HepG2 (cell line): ENCODE results near the gene PEAK3. TPM values are rescaled to one million over a fixed set of nuclear protein-coding genes. Genes with fewer than 3 reads are reported as not detected.

Source experiments
- ATAC-seq: fragments of 200-7000 bp; cut with Tn5 transposase; 3 replicates; pipeline ENCODE4 v1.9.1; 2020; ENCODE audit warnings: mild to moderate bottlenecking, moderate library complexity
- BruUV-seq: library from RNA; stranded (reverse); fragments of 400-500 nt; replicated peaks from 2 replicates; lab custom pipeline; 2021; lab: Mats Ljungman, UMichigan
- CTCF ChIA-PET: fragments of 300-600 bp; formaldehyde crosslinking; extraction: SDS; loops from one replicate; lab custom pipeline; 2021; ENCODE audit warnings: low total read pairs, inconsistent platforms, low intra/inter-chr PET ratio; lab: Yijun Ruan, JAX
- POLR2A ChIA-PET: fragments of 350-600 bp; sonication (Branson Sonifier 250); formaldehyde crosslinking; loops from one replicate; lab custom pipeline; 2020; ENCODE audit warnings: antibody characterized with exemption, inconsistent platforms; lab: Yijun Ruan, JAX
- DNase-seq: peaks from one replicate; pipeline ENCODE4 v3.0.0-alpha.2; 2015; ENCODE audit warnings: low spot score
- FAIRE-seq: peaks from 3 replicates; lab custom pipeline; 2011; peaks lifted over from hg19 to GRCh38; lab: Jason Lieb, UNC
- H2AFZ ChIP-seq: one replicate; pipeline ENCODE4 v1.6.1; 2011; ENCODE audit warnings: low read length, inconsistent platforms
- H3K27ac ChIP-seq: fragments of 300-600 bp; 3 replicates; pipeline ENCODE4 v1.8.0; 2011; ENCODE audit warnings: mixed run types, mild to moderate bottlenecking, mixed read lengths, low read length, inconsistent platforms; ENCODE audit not compliant: insufficient read depth; ENCODE audit errors: extremely low read length
- H3K27me3 ChIP-seq, 2 experiments: fragments of 200-600 bp in 1 of 2; 2 replicates in 1 of 2; 3 replicates in 1 of 2; pipeline versions ENCODE4 v1.6.0 to v1.8.0; 2011; ENCODE audit warnings: low read length in 2 of 2, mild to moderate bottlenecking in 2 of 2, moderate library complexity in 2 of 2, inconsistent platforms in 1 of 2; ENCODE audit not compliant: insufficient read depth in 2 of 2, control insufficient read depth in 1 of 2
- H3K36me3 ChIP-seq, 2 experiments: fragments of 200-600 bp in 1 of 2; replicated peaks in 1 of 2; 2 replicates in 1 of 2; 3 replicates in 1 of 2; pipeline versions ENCODE4 v1.5.1 to v1.8.0; 2011; ENCODE audit warnings: low read length in 2 of 2, inconsistent platforms in 1 of 2; ENCODE audit not compliant: insufficient read depth in 2 of 2, control insufficient read depth in 1 of 2
- H3K4me1 ChIP-seq: 2 replicates; pipeline ENCODE4 v1.5.1; 2012; ENCODE audit warnings: low read length, inconsistent platforms; ENCODE audit not compliant: insufficient read depth
- H3K4me2 ChIP-seq: 2 replicates; pipeline ENCODE4 v1.6.0; 2011; ENCODE audit warnings: low read depth, low read length, inconsistent platforms
- H3K4me3 ChIP-seq, 3 experiments: fragments of 200-600 bp in 1 of 3; sonication (generic), shearing (Covaris generic) in 1 of 3; replicated peaks in 1 of 3; 2 replicates each; pipeline ENCODE4 v1.5.1; 2011 to 2016; ENCODE audit warnings: low read length in 3 of 3, inconsistent platforms in 2 of 3, low read depth in 2 of 3, mild to moderate bottlenecking in 2 of 3, control low read depth in 1 of 3, mixed read lengths in 1 of 3; ENCODE audit not compliant: insufficient read depth in 1 of 3
- H3K79me2 ChIP-seq: one replicate; pipeline ENCODE4 v1.6.1; 2011; ENCODE audit warnings: low read length, inconsistent platforms; ENCODE audit not compliant: insufficient read depth
- H3K9ac ChIP-seq: 2 replicates; pipeline ENCODE4 v1.6.0; 2011; ENCODE audit warnings: mild to moderate bottlenecking, low read depth, low read length, inconsistent platforms; ENCODE audit not compliant: insufficient read depth
- H3K9me3 ChIP-seq: 2 replicates; pipeline ENCODE4 v1.5.1; 2012; ENCODE audit warnings: mild to moderate bottlenecking, low read length
- H4K20me1 ChIP-seq: 2 replicates; pipeline ENCODE4 v1.6.0; 2011; ENCODE audit warnings: inconsistent platforms, mild to moderate bottlenecking, low read length, moderate library complexity; ENCODE audit not compliant: insufficient read depth
- AGO1 ChIP-seq: fragments of 200-400 bp; formaldehyde crosslinking; IDR thresholded peaks from 2 replicates; pipeline ENCODE4 v1.6.1; 2017; ENCODE audit warnings: mild to moderate bottlenecking, low read depth, low read length, moderate library complexity; ENCODE audit not compliant: poor library complexity, severe bottlenecking
- HNRNPL ChIP-seq: fragments of 200-400 bp; formaldehyde crosslinking; IDR thresholded peaks from 2 replicates; pipeline ENCODE4 v1.6.1; 2017; ENCODE audit warnings: mild to moderate bottlenecking, low read depth, low read length
- HNRNPLL ChIP-seq: fragments of 200-400 bp; formaldehyde crosslinking; IDR thresholded peaks from 2 replicates; pipeline ENCODE4 v1.6.1; 2017; ENCODE audit warnings: mild to moderate bottlenecking, low read depth, low read length; ENCODE audit not compliant: poor library complexity, severe bottlenecking
- HOXA3 ChIP-seq: sonication (generic); formaldehyde crosslinking; IDR thresholded peaks from 2 replicates; pipeline ENCODE4 v1.5.0; 2020; ENCODE audit warnings: missing genetic modification reagents
- JDP2 ChIP-seq: sonication (generic); formaldehyde crosslinking; IDR thresholded peaks from 2 replicates; pipeline ENCODE4 v1.8.1; 2022; ENCODE audit warnings: missing genetic modification reagents, borderline replicate concordance
- KDM2A ChIP-seq: sonication (generic); formaldehyde crosslinking; IDR thresholded peaks from 2 replicates; pipeline ENCODE4 v1.4.0; 2020; ENCODE audit warnings: low read depth, missing genetic modification reagents, borderline replicate concordance
- NR2C2 ChIP-seq: sonication (generic); formaldehyde crosslinking; IDR thresholded peaks from 2 replicates; pipeline ENCODE4 v1.4.0; 2020; ENCODE audit warnings: missing genetic modification reagents, mild to moderate bottlenecking, moderate library complexity, borderline replicate concordance
- NR2F6 ChIP-seq, 2 experiments: IDR thresholded peaks; 2 replicates each; pipeline ENCODE4 v1.6.1; 2016; ENCODE audit warnings: antibody characterized with exemption in 1 of 2, mild to moderate bottlenecking in 1 of 2
- POLR2G ChIP-seq: fragments of 200-400 bp; formaldehyde crosslinking; IDR thresholded peaks from 2 replicates; pipeline ENCODE4 v1.6.1; 2018; ENCODE audit warnings: mild to moderate bottlenecking, low read depth, low read length, moderate library complexity
- RARA ChIP-seq: IDR thresholded peaks from 2 replicates; pipeline ENCODE4 v1.6.1; 2016; ENCODE audit warnings: missing genetic modification reagents, missing compliant biosample characterization
- RBFOX2 ChIP-seq: fragments of 200-400 bp; formaldehyde crosslinking; IDR thresholded peaks from 2 replicates; pipeline ENCODE4 v1.6.1; 2017; ENCODE audit warnings: low read depth, mild to moderate bottlenecking, low read length
- RBM22 ChIP-seq: fragments of 200-400 bp; formaldehyde crosslinking; optimal IDR thresholded peaks from 2 replicates; pipeline ENCODE3; 2017; ENCODE audit warnings: mild to moderate bottlenecking, low read length, moderate library complexity
- RFX5 ChIP-seq: IDR thresholded peaks from 2 replicates; pipeline ENCODE4 v1.6.1; 2011; ENCODE audit warnings: low read depth, low read length, improper control_type of control experiment
- ZBTB38 ChIP-seq: sonication (generic); formaldehyde crosslinking; IDR thresholded peaks from 2 replicates; pipeline ENCODE4 v1.5.1; 2020; ENCODE audit warnings: mild to moderate bottlenecking, missing genetic modification reagents
- ZBTB7A ChIP-seq: sonication (generic); formaldehyde crosslinking; IDR thresholded peaks from 2 replicates; pipeline ENCODE4 v1.8.0; 2022; ENCODE audit warnings: mild to moderate bottlenecking, missing genetic modification reagents
- ZC3H13 ChIP-seq: sonication (generic); formaldehyde crosslinking; IDR thresholded peaks from 2 replicates; pipeline ENCODE4 v1.8.1; 2023; ENCODE audit warnings: mild to moderate bottlenecking, missing genetic modification reagents, moderate library complexity
- ZFP1 ChIP-seq: IDR thresholded peaks from 2 replicates; pipeline ENCODE4 v1.6.1; 2016
- ZNF446 ChIP-seq: sonication (generic); formaldehyde crosslinking; IDR thresholded peaks from 2 replicates; pipeline ENCODE4 v1.5.0; 2020; ENCODE audit warnings: mild to moderate bottlenecking, missing genetic modification reagents
- WGBS: methylation state at CpG from one replicate; pipeline ENCODE4 v1.1.6; 2017; ENCODE audit warnings: low lambda C conversion rate; 5-methylcytosine and 5-hydroxymethylcytosine counted together
- in situ Hi-C: cut with HindIII; loops from 2 replicates; pipeline ENCODE4 v1.10.0; 2017; ENCODE audit warnings: low pct_unique_long_range_greater_than_20kb; ENCODE audit not compliant: extremely low pct_ligation_motif_present
- intact Hi-C: fragments of 100-400 bp; cut with micrococcal nuclease; formaldehyde crosslinking; loops from one replicate; pipeline ENCODE4 v1.10.0; 2022; ENCODE audit not compliant: unreplicated experiment
- polyA plus RNA-seq, 8 experiments: library from polyadenylated mRNA; depleted of rRNA in 3 of 8; stranded (reverse) in 7 of 8; unstranded in 1 of 8; fragments of >200 nt; fragmentation: Illumina TruSeq in 4 of 8; extraction: Trizol in 4 of 8; gene quantifications; 2 replicates each; pipeline versions ENCODE4 v1.2.1 to v1.2.3, GENCODE V29; 2011 to 2016; ENCODE audit warnings: low read depth in 4 of 8, missing spikeins in 1 of 8, mixed read lengths in 1 of 8; ENCODE audit not compliant: insufficient read depth in 1 of 8
- total RNA-seq, 5 experiments: library from RNA; depleted of rRNA; stranded (reverse); fragments of >200 nt; fragmentation: Illumina TruSeq; extraction: Trizol; gene quantifications; 2 replicates each; pipeline ENCODE4 v1.2.3, GENCODE V29; 2016; ENCODE audit warnings: low read depth in 1 of 5
- TF ChIP-seq, protein P1 (sequence below): sonication (generic); formaldehyde crosslinking; conservative IDR thresholded peaks from 2 replicates; pipeline ENCODE4 v1.4.0; 2020; ENCODE audit warnings: missing genetic modification reagents
- TF ChIP-seq, protein P2 (sequence below): sonication (generic); formaldehyde crosslinking; IDR thresholded peaks from 2 replicates; pipeline ENCODE4 v1.4.0; 2020; ENCODE audit warnings: missing genetic modification reagents

Gene PEAK3
- total and polyA plus RNA-seq, 2 of the 13 experiments (the other 11 are each of a cell fraction or from before 2014, with no cell fraction given), result not detected

DNA sequence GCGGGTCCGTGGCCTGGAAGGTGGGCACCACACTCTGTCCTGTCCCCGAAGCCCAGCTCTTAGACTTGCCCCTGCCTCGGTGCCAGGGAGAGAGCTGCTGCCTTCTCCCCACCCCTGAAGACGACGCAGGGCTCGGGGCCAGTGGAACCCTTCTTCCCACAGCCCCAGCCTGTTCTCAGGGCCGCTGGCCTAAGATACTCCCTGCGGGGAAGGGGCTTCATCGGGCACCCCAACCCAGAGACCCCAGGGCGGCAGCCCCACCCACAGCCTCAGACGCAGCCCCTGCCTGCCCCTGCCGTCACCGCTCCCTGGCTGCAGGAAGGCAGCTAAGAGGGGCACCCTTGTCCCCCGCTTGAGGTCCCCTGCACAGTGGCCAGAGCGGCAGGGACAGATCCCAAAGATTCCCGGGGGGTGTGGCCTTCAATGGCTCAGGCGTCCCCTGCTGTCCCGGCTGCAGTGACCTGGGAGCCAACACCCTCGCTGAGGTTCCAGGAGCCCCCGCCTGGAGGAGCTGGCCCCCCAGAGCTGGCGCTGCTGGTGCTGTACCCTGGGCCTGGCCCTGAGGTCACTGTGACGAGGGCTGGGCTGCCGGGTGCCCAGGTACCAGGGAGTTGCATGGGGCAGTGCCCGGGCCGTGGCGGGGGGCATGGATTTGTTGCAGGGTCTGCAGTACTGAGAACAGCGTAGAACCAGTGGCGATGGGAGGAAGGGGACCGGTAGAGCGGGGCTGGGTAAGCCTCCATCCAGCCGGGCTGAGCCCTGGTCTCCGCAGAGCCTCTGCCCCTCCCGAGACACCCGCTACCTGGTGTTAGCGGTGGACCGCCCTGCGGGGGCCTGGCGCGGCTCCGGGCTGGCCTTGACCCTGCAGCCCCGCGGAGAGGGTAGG, 31.9 kb downstream of the PEAK3 start:
- H3K79me2 ChIP-seq, result no peaks in the 10 kb centered on the region
- ChIA-PET CTCF (no interaction called here), POLR2A (interaction anchor here (1.2 kb wide), 1 partner anchor 12 kb away, joined by 3 read pairs; no protein-coding TSS in a partner anchor)
- no peaks in the 10 kb centered on the region for H4K20me1 ChIP-seq
- H3K36me3 ChIP-seq, result peaks cover 15 to 25% of the 10 kb centered on the region in 2 experiments; a peak in 4 of 5 replicates
- BruUV-seq, result no TSS peak
- H3K9me3 ChIP-seq, result no peaks in the 10 kb centered on the region
- intact Hi-C loops, result no loop called here
- H3K27me3 ChIP-seq, result no peaks in the 10 kb centered on the region
- H3K27ac ChIP-seq, result no peak overlapping the region
- no peak overlapping the region for H2AFZ ChIP-seq
- peaks cover 25% of the 10 kb centered on the region for H3K4me1 ChIP-seq
- FAIRE-seq, result no peak
- H3K4me2 ChIP-seq, result no peak overlapping the region
- H3K4me3 ChIP-seq, result no peak overlapping the region
- H3K9ac ChIP-seq, result no peak overlapping the region
- in situ Hi-C loops, result no loop called here
- no peak for DNase-seq
- WGBS, result 85% methylated on average over 19 of the region's 43 CpGs
- ATAC-seq, result peak; percentile 8
- TF ChIP-seq JDP2 (CRISPR knock-in tag), result no peak
- TF ChIP-seq, protein P1, sequence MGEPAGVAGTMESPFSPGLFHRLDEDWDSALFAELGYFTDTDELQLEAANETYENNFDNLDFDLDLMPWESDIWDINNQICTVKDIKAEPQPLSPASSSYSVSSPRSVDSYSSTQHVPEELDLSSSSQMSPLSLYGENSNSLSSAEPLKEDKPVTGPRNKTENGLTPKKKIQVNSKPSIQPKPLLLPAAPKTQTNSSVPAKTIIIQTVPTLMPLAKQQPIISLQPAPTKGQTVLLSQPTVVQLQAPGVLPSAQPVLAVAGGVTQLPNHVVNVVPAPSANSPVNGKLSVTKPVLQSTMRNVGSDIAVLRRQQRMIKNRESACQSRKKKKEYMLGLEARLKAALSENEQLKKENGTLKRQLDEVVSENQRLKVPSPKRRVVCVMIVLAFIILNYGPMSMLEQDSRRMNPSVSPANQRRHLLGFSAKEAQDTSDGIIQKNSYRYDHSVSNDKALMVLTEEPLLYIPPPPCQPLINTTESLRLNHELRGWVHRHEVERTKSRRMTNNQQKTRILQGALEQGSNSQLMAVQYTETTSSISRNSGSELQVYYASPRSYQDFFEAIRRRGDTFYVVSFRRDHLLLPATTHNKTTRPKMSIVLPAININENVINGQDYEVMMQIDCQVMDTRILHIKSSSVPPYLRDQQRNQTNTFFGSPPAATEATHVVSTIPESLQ (CRISPR knock-in tag), result no peak
- TF ChIP-seq HNRNPL, result peak; percentile 82
- TF ChIP-seq RBM22, result peak; percentile 19
- TF ChIP-seq HOXA3 (CRISPR knock-in tag), result peak; percentile 58
- TF ChIP-seq ZC3H13, result peak; percentile 36; the same call in 1 of the 2 replicates
- no peak for TF ChIP-seq NR2F6 (IDR thresholded peaks at IDR 0.05)
- TF ChIP-seq NR2F6 (CRISPR knock-in tag; IDR thresholded peaks at IDR 0.05), result 0 out of 2 replicates have a peak, but pooled peaks have one; percentile 37
- peak; percentile 43; the same call in 1 of the 2 replicates for TF ChIP-seq POLR2G
- no peak for TF ChIP-seq ZFP1 (CRISPR knock-in tag)
- TF ChIP-seq ZBTB7A, result peak; percentile 76
- TF ChIP-seq NR2C2 (CRISPR knock-in tag), result 0 out of 2 replicates have a peak, but pooled peaks have one; percentile 17
- peak; percentile 42; the same call in 1 of the 2 replicates for TF ChIP-seq RARA (CRISPR knock-in tag)
- no peak for TF ChIP-seq RBFOX2
- TF ChIP-seq AGO1, result peak; percentile 45
- TF ChIP-seq RFX5, result no peak
- TF ChIP-seq KDM2A (CRISPR knock-in tag), result peak; percentile 23; the same call in 1 of the 2 replicates
- peak; percentile 13 for TF ChIP-seq HNRNPLL
- TF ChIP-seq ZBTB38 (CRISPR knock-in tag), result peak; percentile 95
- no peak for TF ChIP-seq ZNF446 (CRISPR knock-in tag)
- TF ChIP-seq, protein P2, sequence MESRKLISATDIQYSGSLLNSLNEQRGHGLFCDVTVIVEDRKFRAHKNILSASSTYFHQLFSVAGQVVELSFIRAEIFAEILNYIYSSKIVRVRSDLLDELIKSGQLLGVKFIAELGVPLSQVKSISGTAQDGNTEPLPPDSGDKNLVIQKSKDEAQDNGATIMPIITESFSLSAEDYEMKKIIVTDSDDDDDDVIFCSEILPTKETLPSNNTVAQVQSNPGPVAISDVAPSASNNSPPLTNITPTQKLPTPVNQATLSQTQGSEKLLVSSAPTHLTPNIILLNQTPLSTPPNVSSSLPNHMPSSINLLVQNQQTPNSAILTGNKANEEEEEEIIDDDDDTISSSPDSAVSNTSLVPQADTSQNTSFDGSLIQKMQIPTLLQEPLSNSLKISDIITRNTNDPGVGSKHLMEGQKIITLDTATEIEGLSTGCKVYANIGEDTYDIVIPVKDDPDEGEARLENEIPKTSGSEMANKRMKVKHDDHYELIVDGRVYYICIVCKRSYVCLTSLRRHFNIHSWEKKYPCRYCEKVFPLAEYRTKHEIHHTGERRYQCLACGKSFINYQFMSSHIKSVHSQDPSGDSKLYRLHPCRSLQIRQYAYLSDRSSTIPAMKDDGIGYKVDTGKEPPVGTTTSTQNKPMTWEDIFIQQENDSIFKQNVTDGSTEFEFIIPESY (CRISPR knock-in tag), result peak; percentile 98
